Keratinocyte (primary cell): ENCODE data around the gene TTC28.

Experiments
- CTCF ChIP-seq, 3 experiments: IDR thresholded peaks in 1 of 3; conservative IDR thresholded peaks in 1 of 3; optimal IDR thresholded peaks in 1 of 3; 2 replicates in 2 of 3; 3 replicates in 1 of 3; pipeline versions ENCODE3 to v1.5.1; 2011; ENCODE audit warnings: low read length in 3 of 3, mild to moderate bottlenecking in 3 of 3, moderate library complexity in 2 of 3, control low read depth in 1 of 3, inconsistent platforms in 1 of 3; ENCODE audit not compliant: insufficient read depth in 2 of 3; ENCODE audit errors: extremely low read depth in 1 of 3
- EZH2 ChIP-seq: IDR thresholded peaks from one replicate; pipeline ENCODE4 v1.6.1; 2012; ENCODE audit warnings: inconsistent platforms, mild to moderate bottlenecking, low read length, moderate library complexity

GRCh38 chr22:28058036-28058435 is 621.6 kb downstream of the TTC28 start:
- TF ChIP-seq CTCF (optimal IDR thresholded peaks at IDR 0.05 in 1 of 3, IDR thresholded peaks at IDR 0.05 in 1 of 3, conservative IDR thresholded peaks at IDR 0.05 in 1 of 3; ENCODE audit: extremely low read depth in 1 of 3, insufficient read depth in 2 of 3, low read length in 3 of 3) (no peak), EZH2 (no peak)
